GM23338 (cell line): ENCODE results near the gene LRRC4. TPM values are rescaled to one million over a fixed set of nuclear protein-coding genes. Genes with fewer than 3 reads are reported as not detected.

ENCODE experiments used
- ATAC-seq: fragments of 200-7000 bp; cut with Tn5 transposase; 3 replicates; pipeline ENCODE4 v1.9.1; 2020
- DNase-seq: peaks from one replicate; pipeline ENCODE4 v3.0.0-alpha.2; 2015; ENCODE audit warnings: low spot score
- H2AFZ ChIP-seq: fragments of 200-600 bp; sonication (generic); 2 replicates; pipeline ENCODE4 v1.8.0; 2016; ENCODE audit warnings: antibody characterized with exemption, mild to moderate bottlenecking, moderate library complexity
- H3F3A ChIP-seq: fragments of 200-600 bp; sonication (generic); replicated peaks from 2 replicates; pipeline ENCODE4 v1.8.0; 2017; ENCODE audit warnings: antibody characterized with exemption, mixed run types, low read depth
- H3K27ac ChIP-seq: fragments of 200-600 bp; sonication (generic); 2 replicates; pipeline ENCODE4 v1.6.1; 2016; ENCODE audit warnings: low read depth
- H3K27me3 ChIP-seq: fragments of 200-600 bp; sonication (generic); 2 replicates; pipeline ENCODE4 v1.8.0; 2016; ENCODE audit warnings: mild to moderate bottlenecking, mixed run types, moderate library complexity; ENCODE audit not compliant: insufficient read depth
- H3K36me3 ChIP-seq: fragments of 200-600 bp; sonication (generic); 2 replicates; pipeline ENCODE4 v1.8.0; 2016; ENCODE audit warnings: mild to moderate bottlenecking; ENCODE audit not compliant: insufficient read depth
- H3K4me1 ChIP-seq: fragments of 200-600 bp; sonication (generic); 2 replicates; pipeline ENCODE4 v1.8.0; 2016; ENCODE audit warnings: mild to moderate bottlenecking, moderate library complexity; ENCODE audit not compliant: insufficient read depth
- H3K4me2 ChIP-seq: fragments of 200-600 bp; sonication (generic); 2 replicates; pipeline ENCODE4 v1.7.1; 2017; ENCODE audit warnings: mixed run types
- H3K4me3 ChIP-seq: fragments of 200-600 bp; sonication (generic); 2 replicates; pipeline ENCODE4 v1.6.1; 2016; ENCODE audit warnings: mixed run types
- H3K79me2 ChIP-seq: fragments of 200-600 bp; sonication (generic); replicated peaks from 2 replicates; pipeline ENCODE4 v1.8.0; 2017; ENCODE audit warnings: mild to moderate bottlenecking; ENCODE audit not compliant: insufficient read depth
- H3K9me2 ChIP-seq: fragments of 200-600 bp; sonication (generic); 2 replicates; pipeline ENCODE4 v1.8.0; 2017; ENCODE audit not compliant: insufficient read depth
- H4K20me1 ChIP-seq: fragments of 200-600 bp; sonication (generic); replicated peaks from 2 replicates; pipeline ENCODE4 v1.8.0; 2017; ENCODE audit warnings: mild to moderate bottlenecking; ENCODE audit not compliant: insufficient read depth
- H3K27ac Mint-ChIP-seq: 2 replicates; pipeline ENCODE4 v1.8.0; 2020; ENCODE audit warnings: inconsistent platforms, mild to moderate bottlenecking, moderate library complexity, mixed read lengths
- H3K27me3 Mint-ChIP-seq: 3 replicates; pipeline ENCODE4 v1.8.0; 2022; ENCODE audit warnings: low read depth, mild to moderate bottlenecking, moderate library complexity, mixed read lengths, inconsistent platforms; ENCODE audit not compliant: insufficient read depth, poor library complexity
- H3K36me3 Mint-ChIP-seq: 3 replicates; pipeline ENCODE4 v1.8.0; 2021; ENCODE audit warnings: low read depth, mild to moderate bottlenecking, inconsistent platforms, moderate library complexity, mixed read lengths
- H3K4me1 Mint-ChIP-seq: 3 replicates; pipeline ENCODE4 v1.8.0; 2020; ENCODE audit warnings: mild to moderate bottlenecking, inconsistent platforms, mixed read lengths
- H3K4me3 Mint-ChIP-seq: 3 replicates; pipeline ENCODE4 v1.8.0; 2021; ENCODE audit warnings: moderate library complexity, mild to moderate bottlenecking, inconsistent platforms, mixed read lengths
- H3K9me3 Mint-ChIP-seq: 3 replicates; pipeline ENCODE4 v1.8.0; 2020; ENCODE audit warnings: moderate library complexity, mild to moderate bottlenecking, inconsistent platforms, mixed read lengths
- CREB1 ChIP-seq: fragments of 250-450 bp; sonication (Bioruptor Pico); IDR thresholded peaks from 2 replicates; pipeline ENCODE4 v1.5.0; 2020; ENCODE audit warnings: low read depth, mild to moderate bottlenecking, moderate library complexity
- EZH2 ChIP-seq: fragments of 200-600 bp; sonication (generic); IDR thresholded peaks from one replicate; pipeline ENCODE4 v1.8.0; 2017; ENCODE audit warnings: antibody characterized with exemption, mild to moderate bottlenecking, low read depth; ENCODE audit not compliant: unreplicated experiment
- EZH2phosphoT487 ChIP-seq: fragments of 200-600 bp; sonication (generic); IDR thresholded peaks from one replicate; pipeline ENCODE4 v1.8.1; 2018; ENCODE audit warnings: antibody characterized with exemption; ENCODE audit not compliant: unreplicated experiment
- JUNB ChIP-seq: IDR thresholded peaks from one replicate; pipeline ENCODE4 v1.6.1; 2016; ENCODE audit warnings: antibody characterized with exemption; ENCODE audit not compliant: unreplicated experiment
- NANOG ChIP-seq: IDR thresholded peaks from 2 replicates; pipeline ENCODE4 v1.6.1; 2016; ENCODE audit warnings: antibody characterized with exemption, borderline replicate concordance
- POLR2AphosphoS5 ChIP-seq: IDR thresholded peaks from 2 replicates; pipeline ENCODE4 v1.6.1; 2016; ENCODE audit warnings: antibody characterized with exemption, low read depth
- STAT1 ChIP-seq: IDR thresholded peaks from one replicate; pipeline ENCODE4 v1.6.1; 2016; ENCODE audit warnings: antibody characterized with exemption; ENCODE audit not compliant: unreplicated experiment
- ZNF114 ChIP-seq: fragments of 250-450 bp; sonication (Bioruptor Pico); IDR thresholded peaks from 2 replicates; pipeline ENCODE4 v1.5.0; 2020; ENCODE audit warnings: mild to moderate bottlenecking, moderate library complexity
- ZNF331 ChIP-seq: fragments of 250-450 bp; sonication (Bioruptor Pico); IDR thresholded peaks from 2 replicates; pipeline ENCODE4 v1.5.0; 2020; ENCODE audit warnings: low read depth, mild to moderate bottlenecking, moderate library complexity
- polyA plus RNA-seq: library from polyadenylated mRNA; unstranded; fragments of >200 nt; fragmentation: Nextera tagmentation; extraction: Ambion mirVana; gene quantifications from 2 replicates; pipeline ENCODE4 v1.2.1, GENCODE V29; 2016
- total RNA-seq: library from RNA; depleted of rRNA; stranded (reverse); fragments of >200 nt; shearing (Covaris generic); gene quantifications from 2 replicates; pipeline ENCODE4 v1.2.3, GENCODE V29; 2014
- TF ChIP-seq, protein P1 (sequence below): IDR thresholded peaks from one replicate; pipeline ENCODE4 v1.6.1; 2018; ENCODE audit warnings: antibody characterized with exemption; ENCODE audit not compliant: unreplicated experiment
- TF ChIP-seq, protein P2 (sequence below), 2 experiments: fragments of 200-600 bp in 1 of 2; sonication (generic) in 1 of 2; conservative IDR thresholded peaks; 2 replicates each; pipeline versions ENCODE4 v1.5.1 to v1.6.1; 2016 to 2017; ENCODE audit warnings: antibody characterized with exemption in 2 of 2, low read depth in 2 of 2, mild to moderate bottlenecking in 2 of 2, moderate library complexity in 1 of 2
- TF ChIP-seq, protein P3 (sequence below): fragments of 250-450 bp; sonication (Bioruptor Pico); IDR thresholded peaks from 2 replicates; pipeline ENCODE4 v1.5.0; 2020; ENCODE audit warnings: mild to moderate bottlenecking, moderate library complexity
- TF ChIP-seq, protein P4 (sequence below): IDR thresholded peaks from 2 replicates; pipeline ENCODE4 v1.6.1; 2016; ENCODE audit warnings: antibody characterized with exemption

The LRRC4 gene
- total and polyA plus RNA-seq, 2 experiments from 2014 or later: 1.9 to 5.2 TPM

DNA sequence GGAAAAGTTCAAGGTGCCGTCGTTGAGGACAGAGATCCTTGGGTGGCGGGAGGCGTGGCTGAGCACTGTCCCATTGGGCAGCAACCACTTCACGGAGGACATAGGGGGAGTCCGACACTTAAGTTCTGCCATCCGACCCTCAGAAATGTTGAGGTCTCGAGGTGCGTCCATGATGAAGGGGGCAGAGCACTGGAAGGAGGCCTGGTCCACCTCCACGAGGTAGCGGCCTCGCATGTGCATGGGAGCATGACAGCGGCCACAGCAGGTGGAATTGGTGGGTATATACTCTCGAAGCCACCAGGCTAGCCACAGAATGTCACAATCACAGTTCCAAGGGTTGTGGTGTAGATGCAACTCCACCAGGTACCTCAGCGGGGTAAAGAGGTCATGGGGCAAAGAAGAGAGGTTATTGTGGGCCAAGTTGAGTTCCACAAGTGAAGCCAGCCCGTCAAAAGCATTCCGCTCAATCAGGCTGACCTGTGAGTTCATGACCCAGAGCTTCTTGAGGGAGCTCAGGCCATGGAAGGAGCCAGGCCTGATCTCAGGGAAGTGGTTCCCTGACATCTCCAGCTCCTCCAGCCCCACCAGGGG, 1.7 kb downstream of the LRRC4 start:
- peaks cover 5% of the 10 kb centered on the region; the same call in 1 of the 2 replicates for H3K9me2 ChIP-seq
- no peak overlapping the region for H2AFZ ChIP-seq
- TF ChIP-seq JUNB: no peak
- TF ChIP-seq, protein P1, sequence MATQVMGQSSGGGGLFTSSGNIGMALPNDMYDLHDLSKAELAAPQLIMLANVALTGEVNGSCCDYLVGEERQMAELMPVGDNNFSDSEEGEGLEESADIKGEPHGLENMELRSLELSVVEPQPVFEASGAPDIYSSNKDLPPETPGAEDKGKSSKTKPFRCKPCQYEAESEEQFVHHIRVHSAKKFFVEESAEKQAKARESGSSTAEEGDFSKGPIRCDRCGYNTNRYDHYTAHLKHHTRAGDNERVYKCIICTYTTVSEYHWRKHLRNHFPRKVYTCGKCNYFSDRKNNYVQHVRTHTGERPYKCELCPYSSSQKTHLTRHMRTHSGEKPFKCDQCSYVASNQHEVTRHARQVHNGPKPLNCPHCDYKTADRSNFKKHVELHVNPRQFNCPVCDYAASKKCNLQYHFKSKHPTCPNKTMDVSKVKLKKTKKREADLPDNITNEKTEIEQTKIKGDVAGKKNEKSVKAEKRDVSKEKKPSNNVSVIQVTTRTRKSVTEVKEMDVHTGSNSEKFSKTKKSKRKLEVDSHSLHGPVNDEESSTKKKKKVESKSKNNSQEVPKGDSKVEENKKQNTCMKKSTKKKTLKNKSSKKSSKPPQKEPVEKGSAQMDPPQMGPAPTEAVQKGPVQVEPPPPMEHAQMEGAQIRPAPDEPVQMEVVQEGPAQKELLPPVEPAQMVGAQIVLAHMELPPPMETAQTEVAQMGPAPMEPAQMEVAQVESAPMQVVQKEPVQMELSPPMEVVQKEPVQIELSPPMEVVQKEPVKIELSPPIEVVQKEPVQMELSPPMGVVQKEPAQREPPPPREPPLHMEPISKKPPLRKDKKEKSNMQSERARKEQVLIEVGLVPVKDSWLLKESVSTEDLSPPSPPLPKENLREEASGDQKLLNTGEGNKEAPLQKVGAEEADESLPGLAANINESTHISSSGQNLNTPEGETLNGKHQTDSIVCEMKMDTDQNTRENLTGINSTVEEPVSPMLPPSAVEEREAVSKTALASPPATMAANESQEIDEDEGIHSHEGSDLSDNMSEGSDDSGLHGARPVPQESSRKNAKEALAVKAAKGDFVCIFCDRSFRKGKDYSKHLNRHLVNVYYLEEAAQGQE: no peak
- no peak for TF ChIP-seq ZNF331 (CRISPR knock-in tag)
- TF ChIP-seq, protein P2, sequence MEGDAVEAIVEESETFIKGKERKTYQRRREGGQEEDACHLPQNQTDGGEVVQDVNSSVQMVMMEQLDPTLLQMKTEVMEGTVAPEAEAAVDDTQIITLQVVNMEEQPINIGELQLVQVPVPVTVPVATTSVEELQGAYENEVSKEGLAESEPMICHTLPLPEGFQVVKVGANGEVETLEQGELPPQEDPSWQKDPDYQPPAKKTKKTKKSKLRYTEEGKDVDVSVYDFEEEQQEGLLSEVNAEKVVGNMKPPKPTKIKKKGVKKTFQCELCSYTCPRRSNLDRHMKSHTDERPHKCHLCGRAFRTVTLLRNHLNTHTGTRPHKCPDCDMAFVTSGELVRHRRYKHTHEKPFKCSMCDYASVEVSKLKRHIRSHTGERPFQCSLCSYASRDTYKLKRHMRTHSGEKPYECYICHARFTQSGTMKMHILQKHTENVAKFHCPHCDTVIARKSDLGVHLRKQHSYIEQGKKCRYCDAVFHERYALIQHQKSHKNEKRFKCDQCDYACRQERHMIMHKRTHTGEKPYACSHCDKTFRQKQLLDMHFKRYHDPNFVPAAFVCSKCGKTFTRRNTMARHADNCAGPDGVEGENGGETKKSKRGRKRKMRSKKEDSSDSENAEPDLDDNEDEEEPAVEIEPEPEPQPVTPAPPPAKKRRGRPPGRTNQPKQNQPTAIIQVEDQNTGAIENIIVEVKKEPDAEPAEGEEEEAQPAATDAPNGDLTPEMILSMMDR (conservative IDR thresholded peaks at IDR 0.05; ENCODE audit: low read depth in 2 of 2): no peak
- no peak for TF ChIP-seq ZNF114
- TF ChIP-seq NANOG: no peak
- no peak for TF ChIP-seq EZH2phosphoT487
- TF ChIP-seq EZH2: no peak
- TF ChIP-seq, protein P3, sequence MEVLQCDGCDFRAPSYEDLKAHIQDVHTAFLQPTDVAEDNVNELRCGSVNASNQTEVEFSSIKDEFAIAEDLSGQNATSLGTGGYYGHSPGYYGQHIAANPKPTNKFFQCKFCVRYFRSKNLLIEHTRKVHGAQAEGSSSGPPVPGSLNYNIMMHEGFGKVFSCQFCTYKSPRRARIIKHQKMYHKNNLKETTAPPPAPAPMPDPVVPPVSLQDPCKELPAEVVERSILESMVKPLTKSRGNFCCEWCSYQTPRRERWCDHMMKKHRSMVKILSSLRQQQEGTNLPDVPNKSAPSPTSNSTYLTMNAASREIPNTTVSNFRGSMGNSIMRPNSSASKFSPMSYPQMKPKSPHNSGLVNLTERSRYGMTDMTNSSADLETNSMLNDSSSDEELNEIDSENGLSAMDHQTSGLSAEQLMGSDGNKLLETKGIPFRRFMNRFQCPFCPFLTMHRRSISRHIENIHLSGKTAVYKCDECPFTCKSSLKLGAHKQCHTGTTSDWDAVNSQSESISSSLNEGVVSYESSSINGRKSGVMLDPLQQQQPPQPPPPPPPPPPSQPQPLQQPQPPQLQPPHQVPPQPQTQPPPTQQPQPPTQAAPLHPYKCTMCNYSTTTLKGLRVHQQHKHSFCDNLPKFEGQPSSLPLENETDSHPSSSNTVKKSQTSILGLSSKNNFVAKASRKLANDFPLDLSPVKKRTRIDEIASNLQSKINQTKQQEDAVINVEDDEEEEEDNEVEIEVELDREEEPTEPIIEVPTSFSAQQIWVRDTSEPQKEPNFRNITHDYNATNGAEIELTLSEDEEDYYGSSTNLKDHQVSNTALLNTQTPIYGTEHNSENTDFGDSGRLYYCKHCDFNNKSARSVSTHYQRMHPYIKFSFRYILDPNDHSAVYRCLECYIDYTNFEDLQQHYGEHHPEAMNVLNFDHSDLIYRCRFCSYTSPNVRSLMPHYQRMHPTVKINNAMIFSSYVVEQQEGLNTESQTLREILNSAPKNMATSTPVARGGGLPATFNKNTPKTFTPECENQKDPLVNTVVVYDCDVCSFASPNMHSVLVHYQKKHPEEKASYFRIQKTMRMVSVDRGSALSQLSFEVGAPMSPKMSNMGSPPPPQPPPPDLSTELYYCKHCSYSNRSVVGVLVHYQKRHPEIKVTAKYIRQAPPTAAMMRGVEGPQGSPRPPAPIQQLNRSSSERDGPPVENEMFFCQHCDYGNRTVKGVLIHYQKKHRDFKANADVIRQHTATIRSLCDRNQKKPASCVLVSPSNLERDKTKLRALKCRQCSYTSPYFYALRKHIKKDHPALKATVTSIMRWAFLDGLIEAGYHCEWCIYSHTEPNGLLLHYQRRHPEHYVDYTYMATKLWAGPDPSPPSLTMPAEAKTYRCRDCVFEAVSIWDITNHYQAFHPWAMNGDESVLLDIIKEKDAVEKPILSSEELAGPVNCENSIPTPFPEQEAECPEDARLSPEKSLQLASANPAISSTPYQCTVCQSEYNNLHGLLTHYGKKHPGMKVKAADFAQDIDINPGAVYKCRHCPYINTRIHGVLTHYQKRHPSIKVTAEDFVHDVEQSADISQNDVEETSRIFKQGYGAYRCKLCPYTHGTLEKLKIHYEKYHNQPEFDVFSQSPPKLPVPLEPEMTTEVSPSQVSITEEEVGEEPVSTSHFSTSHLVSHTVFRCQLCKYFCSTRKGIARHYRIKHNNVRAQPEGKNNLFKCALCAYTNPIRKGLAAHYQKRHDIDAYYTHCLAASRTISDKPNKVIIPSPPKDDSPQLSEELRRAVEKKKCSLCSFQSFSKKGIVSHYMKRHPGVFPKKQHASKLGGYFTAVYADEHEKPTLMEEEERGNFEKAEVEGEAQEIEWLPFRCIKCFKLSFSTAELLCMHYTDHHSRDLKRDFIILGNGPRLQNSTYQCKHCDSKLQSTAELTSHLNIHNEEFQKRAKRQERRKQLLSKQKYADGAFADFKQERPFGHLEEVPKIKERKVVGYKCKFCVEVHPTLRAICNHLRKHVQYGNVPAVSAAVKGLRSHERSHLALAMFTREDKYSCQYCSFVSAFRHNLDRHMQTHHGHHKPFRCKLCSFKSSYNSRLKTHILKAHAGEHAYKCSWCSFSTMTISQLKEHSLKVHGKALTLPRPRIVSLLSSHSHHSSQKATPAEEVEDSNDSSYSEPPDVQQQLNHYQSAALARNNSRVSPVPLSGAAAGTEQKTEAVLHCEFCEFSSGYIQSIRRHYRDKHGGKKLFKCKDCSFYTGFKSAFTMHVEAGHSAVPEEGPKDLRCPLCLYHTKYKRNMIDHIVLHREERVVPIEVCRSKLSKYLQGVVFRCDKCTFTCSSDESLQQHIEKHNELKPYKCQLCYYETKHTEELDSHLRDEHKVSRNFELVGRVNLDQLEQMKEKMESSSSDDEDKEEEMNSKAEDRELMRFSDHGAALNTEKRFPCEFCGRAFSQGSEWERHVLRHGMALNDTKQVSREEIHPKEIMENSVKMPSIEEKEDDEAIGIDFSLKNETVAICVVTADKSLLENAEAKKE (CRISPR knock-in tag): no peak
- TF ChIP-seq POLR2AphosphoS5: no peak
- TF ChIP-seq, protein P4, sequence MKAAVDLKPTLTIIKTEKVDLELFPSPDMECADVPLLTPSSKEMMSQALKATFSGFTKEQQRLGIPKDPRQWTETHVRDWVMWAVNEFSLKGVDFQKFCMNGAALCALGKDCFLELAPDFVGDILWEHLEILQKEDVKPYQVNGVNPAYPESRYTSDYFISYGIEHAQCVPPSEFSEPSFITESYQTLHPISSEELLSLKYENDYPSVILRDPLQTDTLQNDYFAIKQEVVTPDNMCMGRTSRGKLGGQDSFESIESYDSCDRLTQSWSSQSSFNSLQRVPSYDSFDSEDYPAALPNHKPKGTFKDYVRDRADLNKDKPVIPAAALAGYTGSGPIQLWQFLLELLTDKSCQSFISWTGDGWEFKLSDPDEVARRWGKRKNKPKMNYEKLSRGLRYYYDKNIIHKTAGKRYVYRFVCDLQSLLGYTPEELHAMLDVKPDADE: no peak
- no peak for TF ChIP-seq STAT1
- TF ChIP-seq CREB1 (CRISPR knock-in tag): no peak
- H4K20me1 ChIP-seq: peaks cover 40% of the 10 kb centered on the region
- peaks cover 39% of the 10 kb centered on the region for H3K4me1 ChIP-seq
- H3K27me3 ChIP-seq: peaks cover 31% of the 10 kb centered on the region
- peak overlapping the region; percentile 82 for H3K4me3 ChIP-seq
- H3K36me3 Mint-ChIP-seq: peaks cover 30% of the 10 kb centered on the region
- ATAC-seq (no peak), DNase-seq (no peak)
- H3K4me1 Mint-ChIP-seq: peaks cover 55% of the 10 kb centered on the region
- H3K9me3 Mint-ChIP-seq: no peaks in the 10 kb centered on the region; the same call in 2 of the 3 replicates
- peaks cover 31% of the 10 kb centered on the region for H3K27me3 Mint-ChIP-seq
- no peaks in the 10 kb centered on the region for H3K36me3 ChIP-seq
- no peak overlapping the region for H3K27ac Mint-ChIP-seq
- H3K27ac ChIP-seq: no peak overlapping the region
- H3K4me3 Mint-ChIP-seq: peak overlapping the region; percentile 90
- H3F3A ChIP-seq: no peaks in the 10 kb centered on the region
- peak overlapping the region; percentile 96 for H3K4me2 ChIP-seq
- H3K79me2 ChIP-seq: peaks cover 35% of the 10 kb centered on the region
